HG03571 (cell line): Measurements from ENCODE around the gene ZNF883.
"Not testable (repeated sequence)": the region's sequence is repeated elsewhere in the genome, so short reads cannot be mapped to it uniquely, and the experiment has no call there.

Experiments used
- ATAC-seq: cut with Tn5 transposase; IDR thresholded peaks from one replicate; pipeline ENCODE4 v1.9.1; 2021; ENCODE audit not compliant: unreplicated experiment

The ZNF883 gene

DNA sequence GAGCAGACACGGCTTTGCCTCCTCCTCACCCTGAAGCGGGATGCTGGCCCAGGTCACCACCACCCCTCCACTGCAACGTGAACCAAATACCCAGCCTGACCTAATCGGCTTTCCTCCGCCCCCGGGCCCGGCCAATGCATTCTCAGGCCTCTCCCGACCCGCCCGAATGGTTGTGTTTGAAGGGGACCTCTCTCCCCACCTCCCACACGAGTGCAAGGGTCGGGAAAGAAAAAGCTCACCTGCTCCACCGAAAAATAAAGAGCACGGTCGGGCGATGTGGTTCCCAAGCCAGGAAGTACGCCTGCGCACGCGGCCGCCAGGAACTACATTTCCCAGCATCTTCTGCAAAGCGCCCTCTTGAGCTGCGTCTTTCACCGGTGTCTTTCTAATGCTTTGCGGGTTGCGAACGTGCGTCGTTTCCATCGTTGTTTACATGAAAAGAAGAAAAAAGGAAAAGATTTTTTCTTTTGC, at the start of gene ZNF883:
Gene ZNF883 (minus strand): TSS at position 282 of the 471 bp plus-strand sequence.
- ATAC-seq: no peak

DNA sequence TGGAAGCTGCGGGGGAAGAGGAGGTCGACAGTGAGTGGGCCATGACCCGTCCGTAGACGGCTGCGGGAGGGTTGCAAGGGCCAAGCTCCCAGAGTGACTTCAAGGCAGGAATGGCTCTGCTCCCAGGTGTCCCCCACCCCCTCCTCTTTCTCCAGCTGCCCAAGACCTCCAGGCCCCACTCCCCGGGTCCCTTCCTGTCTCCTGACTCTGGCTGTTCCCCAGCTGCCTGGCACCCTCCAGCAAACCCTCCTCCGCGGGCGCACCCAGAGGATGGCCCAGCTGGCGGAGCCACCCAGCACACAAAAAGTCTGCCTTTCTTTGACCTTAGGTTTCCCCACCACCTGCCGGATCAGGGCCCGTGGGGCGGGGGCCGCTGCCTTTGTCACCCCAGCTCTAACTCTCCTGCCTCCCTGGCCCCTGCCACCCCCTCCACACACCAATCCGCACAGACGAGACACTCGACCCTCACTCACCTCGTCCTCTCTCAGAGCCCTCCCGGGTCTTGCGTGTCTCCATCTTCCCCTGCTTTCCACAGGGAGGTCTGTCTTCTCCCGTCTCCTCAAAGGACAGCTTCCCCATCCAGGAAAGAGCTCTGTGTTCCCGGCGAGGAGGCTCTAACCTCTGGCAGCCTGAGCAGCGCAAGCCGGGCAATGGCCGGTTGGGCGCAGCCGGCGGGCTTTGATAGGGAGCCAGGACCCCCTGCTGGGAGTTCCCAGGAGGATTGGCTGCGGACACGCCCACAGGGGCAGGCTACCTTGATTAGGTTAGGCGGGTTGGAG, 49.3 kb upstream of the ZNF883 start:
- ATAC-seq: not testable (repeated sequence)

DNA sequence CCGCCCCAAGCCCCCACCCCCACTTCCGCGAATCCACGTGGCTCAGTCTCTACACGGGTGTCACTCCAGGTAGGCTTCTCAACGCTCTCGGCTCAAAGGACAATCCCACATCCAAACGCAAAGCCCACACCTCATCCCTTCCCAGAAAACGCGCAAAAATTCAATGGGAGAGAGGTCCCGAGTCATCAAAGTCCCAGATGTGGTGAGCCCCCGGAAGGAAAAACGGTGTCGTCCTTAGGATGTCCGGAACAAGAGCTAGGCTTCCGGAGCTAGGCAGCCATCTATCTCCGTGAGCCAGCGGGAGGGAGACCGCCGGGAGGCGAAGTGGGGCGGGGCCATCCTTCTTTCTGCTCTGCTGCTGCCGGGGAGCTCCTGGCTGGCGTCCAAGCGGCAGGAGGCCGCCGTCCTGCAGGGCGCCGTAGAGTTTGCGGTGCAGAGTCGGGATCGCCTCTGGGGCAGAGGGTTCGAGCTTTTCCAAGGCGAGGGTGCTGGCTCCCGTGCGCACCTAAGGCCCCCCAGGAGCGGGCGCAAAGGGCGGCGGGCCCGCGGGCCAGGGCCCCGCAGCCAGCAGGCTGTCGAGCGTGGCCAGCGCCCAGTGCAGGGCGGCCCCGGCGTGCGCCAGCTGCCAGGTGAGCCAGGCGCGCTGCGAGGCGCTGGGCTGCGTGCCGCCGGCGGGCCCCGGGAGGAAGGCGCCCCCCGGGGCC, 47.7 kb upstream of the ZNF883 start:
- ATAC-seq: not testable (repeated sequence)

DNA sequence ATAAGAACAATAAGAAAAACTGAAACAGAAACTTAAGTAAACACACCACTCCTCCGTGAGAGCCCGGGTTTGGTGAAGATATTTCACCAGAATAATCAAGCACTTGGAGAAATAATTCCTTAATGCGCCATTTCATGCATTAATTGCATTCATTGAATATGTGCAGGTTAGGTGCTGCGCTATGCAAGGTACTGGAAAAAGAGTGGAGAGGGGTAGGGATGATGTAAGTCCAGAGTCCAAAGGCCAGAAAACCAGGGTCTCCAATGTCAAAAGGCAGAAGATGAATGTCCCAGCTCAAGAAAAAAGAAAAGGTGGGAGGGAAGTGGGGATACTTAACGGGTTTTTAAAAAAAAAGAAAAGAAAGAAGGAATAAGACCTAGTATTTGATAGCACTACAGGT, 45.2 kb upstream of the ZNF883 start:
- no peak for ATAC-seq

- peak; percentile 96 for ATAC-seq
Measured at GRCh38 chr9:113056191-113057106, 44.5 kb upstream of the ZNF883 start, which contains the start of gene ZFP37. ZFP37 (minus strand) TSS chr9:113056724; CDS start chr9:113056688, 36 bp downstream.

DNA sequence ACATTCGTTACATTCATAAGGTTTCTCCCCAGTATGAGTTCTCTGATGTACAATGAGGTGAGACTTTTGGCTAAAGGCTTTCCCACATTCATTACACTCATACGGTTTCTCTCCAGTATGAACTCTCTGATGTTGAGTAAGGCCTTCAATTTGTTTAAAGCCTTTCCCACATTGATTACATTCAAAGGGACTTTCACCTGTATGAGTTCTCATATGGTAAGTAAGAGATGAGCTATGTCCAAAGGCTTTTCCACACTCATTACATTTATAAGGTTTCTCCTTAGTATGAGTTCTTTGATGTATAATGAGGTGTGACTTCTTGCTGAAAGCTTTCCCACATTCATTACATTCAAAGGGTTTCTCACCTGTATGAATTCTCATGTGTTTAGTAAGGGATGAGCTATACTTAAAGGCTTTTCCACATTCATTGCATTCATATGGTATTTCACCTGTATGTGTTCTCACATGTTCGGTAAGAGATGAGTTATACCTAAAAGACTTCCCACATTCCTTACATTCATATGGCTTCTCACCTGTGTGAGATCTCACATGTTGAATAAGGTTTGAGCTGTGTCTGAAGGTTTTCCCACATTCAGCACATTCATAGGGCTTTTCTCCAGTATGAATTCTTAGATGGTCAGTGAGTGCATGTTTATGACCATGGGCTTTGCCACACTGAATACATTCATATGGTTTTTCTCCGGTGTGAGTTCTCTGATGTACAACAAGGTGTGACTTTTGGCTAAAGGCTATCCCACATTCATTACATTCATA, 31.1 kb upstream of the ZNF883 start:
- no peak for ATAC-seq

GRCh38 chr9:113026200-113026599, 14.2 kb upstream of the ZNF883 start:
- no peak for ATAC-seq

DNA sequence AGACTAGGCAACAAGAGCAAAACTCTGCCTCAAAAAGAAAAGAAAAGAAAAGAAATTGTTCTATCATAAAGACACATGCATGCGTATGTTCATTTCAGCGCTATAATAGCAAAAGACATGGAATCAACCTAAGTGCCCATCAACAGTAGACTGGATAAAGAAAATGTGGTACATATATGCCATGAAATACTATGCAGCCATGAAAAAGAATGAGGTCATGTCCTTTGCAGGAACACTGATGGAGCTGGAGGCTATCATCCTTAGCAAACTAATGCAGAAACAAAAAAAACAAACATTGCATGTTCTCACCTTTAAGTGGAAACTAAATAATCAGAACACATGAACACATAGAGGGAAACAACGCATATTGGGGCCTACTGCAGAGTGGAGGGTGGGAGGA, 6.3 kb upstream of the ZNF883 start:
- no peak for ATAC-seq

DNA sequence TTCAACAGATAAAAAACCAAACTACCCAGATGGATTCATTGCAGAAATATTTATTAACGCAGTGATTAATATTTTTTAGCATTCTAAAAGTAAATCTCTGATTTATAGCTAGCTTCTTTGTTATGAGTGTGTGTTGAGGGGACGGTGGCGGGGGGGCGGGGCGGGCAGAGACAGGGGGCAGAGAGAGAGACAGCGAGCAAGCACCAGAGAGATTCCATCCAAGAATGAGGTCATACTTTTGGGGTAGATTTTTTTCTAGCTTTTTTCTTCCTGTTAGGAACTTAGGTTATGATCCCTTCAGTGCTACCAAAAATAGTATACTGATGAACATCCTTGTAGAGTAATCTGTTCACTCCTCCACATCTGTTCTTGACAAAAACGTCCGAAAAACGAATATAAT, 500 bp upstream of the ZNF883 start:
- ATAC-seq: no peak

- ATAC-seq: no peak
Measured at GRCh38 chr9:113005777-113006176, 6.2 kb downstream of the ZNF883 start.

DNA sequence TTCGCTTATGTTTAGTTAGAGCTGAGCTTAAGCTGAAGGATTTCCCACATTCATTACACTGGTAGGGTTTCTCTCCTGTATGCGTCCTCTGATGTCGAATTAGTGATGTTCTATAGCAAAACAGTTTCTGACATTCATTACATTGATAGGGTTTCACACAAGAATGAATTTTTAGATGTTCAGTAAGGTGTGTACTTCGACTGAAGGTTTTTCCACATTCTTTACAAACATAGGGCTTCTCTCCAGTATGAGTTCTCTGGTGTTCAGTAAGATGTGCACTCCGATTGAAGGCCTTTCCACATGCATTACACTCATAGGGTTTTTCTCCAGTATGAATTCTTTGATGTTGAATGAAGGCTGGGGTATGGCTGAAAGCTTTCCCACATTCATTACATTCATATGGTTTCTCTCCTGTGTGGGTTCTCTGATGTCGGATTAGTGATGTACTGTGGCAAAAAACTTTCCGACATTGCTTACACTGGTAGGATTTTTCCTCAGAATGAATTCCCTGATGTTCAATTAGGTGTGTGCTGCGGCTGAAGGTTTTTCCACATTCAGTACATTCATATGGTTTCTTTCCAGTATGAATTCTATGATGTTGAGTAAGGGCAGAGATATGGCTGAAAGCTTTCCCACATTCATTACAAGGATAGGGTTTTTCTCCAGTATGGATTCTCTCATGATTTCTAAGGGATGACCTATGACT, 14.6 kb downstream of the ZNF883 start:
- ATAC-seq: no peak

GRCh38 chr9:112971415-112971814, 40.6 kb downstream of the ZNF883 start:
- no peak for ATAC-seq

DNA sequence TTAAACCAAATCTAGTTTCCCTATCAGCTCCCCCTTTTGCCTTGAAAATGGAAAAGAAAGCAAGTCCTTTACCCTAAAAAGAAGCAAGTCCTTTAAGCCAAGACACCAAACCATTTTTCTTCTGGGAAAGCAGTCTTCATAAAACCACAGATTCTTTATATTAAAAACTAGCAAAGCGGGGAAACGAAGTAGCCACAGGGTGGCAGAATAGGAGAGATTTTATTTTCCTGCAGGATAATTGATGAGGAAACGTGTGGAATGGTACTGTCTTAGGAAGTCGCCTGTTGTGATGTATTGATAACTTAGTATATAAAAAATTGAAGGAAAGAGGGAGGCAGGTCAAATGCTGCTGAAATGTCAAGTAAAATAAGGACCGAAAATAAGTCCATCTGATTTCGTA, 41.1 kb downstream of the ZNF883 start:
- no peak for ATAC-seq

GRCh38 chr9:112969730-112970129, 42.3 kb downstream of the ZNF883 start:
- no peak for ATAC-seq

GRCh38 chr9:112955550-112955949, 56.4 kb downstream of the ZNF883 start:
- no peak for ATAC-seq

- ATAC-seq: no peak
Measured at GRCh38 chr9:112945620-112946208, 66.3 kb downstream of the ZNF883 start.

DNA sequence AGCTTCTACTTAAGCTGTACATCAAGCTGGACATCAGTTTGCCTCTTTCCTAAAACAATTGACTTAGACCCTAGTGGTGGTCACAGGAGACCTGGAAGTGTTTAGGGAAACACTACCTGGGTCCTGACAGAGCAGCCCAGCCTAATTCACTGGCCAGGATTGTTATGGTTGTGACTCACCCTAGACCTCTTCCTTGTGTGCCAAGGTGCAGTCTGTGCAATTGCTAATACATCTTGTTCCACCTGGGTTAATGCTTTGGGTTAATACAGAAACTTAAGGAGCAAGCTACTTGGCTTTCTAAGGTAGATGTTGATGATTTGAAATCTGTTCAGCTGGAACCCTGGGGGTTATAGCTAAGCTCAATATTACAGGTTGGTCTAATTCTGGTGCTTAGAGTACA, 72.6 kb downstream of the ZNF883 start:
- ATAC-seq: no peak

GRCh38 chr9:112933696-112934095, 78.3 kb downstream of the ZNF883 start:
- no peak for ATAC-seq

DNA sequence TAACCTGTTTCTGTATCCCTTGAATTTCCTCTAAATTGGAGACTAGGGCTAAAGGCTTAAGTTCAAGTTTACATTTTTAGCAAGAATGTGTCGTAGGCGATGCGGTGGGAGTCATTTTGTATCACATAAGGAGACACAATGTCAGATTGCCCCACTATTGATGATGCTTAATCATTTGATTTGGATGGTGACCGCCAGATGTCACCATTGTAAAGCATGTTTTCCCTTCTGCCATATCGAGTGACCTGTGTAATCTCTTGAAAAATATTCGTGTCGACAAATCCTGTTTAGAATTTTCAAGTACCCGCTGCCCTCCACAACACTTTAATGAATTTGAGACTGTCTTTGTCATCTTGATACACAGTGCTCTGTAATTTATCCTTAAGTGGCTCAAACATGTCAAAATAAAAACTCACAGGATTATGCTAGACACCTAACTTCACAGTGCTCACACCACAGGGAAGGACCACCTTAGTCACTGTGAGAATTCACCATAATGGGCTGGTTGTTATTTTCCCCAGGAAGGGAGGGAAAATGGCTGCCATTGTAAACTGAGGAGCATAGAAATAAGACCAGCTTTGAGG, 86.8 kb downstream of the ZNF883 start:
- ATAC-seq: no peak
